H9 (cell line): ENCODE data around the gene RAP1GAP2. TPM values are rescaled to one million over a fixed set of nuclear protein-coding genes. Genes with fewer than 3 reads are reported as not detected.

Source experiments
- DNase-seq: peaks from one replicate; pipeline ENCODE4 v3.0.0-alpha.2; 2017
- H2AFZ ChIP-seq: one replicate; pipeline ENCODE4 v1.6.1; 2013; ENCODE audit warnings: mild to moderate bottlenecking, low read length, control low read depth, moderate library complexity
- H2AK5ac ChIP-seq: 2 replicates; pipeline ENCODE4 v1.6.1; 2013; ENCODE audit warnings: low read length, control low read depth, mixed read lengths; ENCODE audit not compliant: insufficient read length
- H2BK120ac ChIP-seq: one replicate; pipeline ENCODE4 v1.6.1; 2013; ENCODE audit warnings: low read depth, mild to moderate bottlenecking, low read length, control low read depth, inconsistent platforms; ENCODE audit not compliant: poor library complexity, severe bottlenecking
- H2BK12ac ChIP-seq: 2 replicates; pipeline ENCODE4 v1.6.1; 2013; ENCODE audit warnings: low read length, control low read depth, mixed read lengths, low read depth; ENCODE audit not compliant: insufficient read length
- H2BK15ac ChIP-seq: 2 replicates; pipeline ENCODE4 v1.6.1; 2013; ENCODE audit warnings: low read depth, low read length, control low read depth
- H2BK20ac ChIP-seq: one replicate; pipeline ENCODE4 v1.6.1; 2013; ENCODE audit warnings: low read depth, mild to moderate bottlenecking, low read length, control low read depth, inconsistent platforms; ENCODE audit not compliant: poor library complexity, severe bottlenecking
- H2BK5ac ChIP-seq: 2 replicates; pipeline ENCODE4 v1.6.1; 2013; ENCODE audit warnings: low read length, control low read depth, mixed read lengths; ENCODE audit not compliant: insufficient read length
- H3K14ac ChIP-seq: 2 replicates; pipeline ENCODE4 v1.6.1; 2013; ENCODE audit warnings: low read length, control low read depth; ENCODE audit not compliant: insufficient read depth
- H3K18ac ChIP-seq: 2 replicates; pipeline ENCODE4 v1.6.1; 2013; ENCODE audit warnings: low read depth, mild to moderate bottlenecking, mixed read lengths, low read length, control low read depth; ENCODE audit not compliant: insufficient read length
- H3K23ac ChIP-seq: 2 replicates; pipeline ENCODE4 v1.6.1; 2013; ENCODE audit warnings: low read length, control low read depth, mixed read lengths, low read depth; ENCODE audit not compliant: insufficient read length
- H3K23me2 ChIP-seq: 2 replicates; pipeline ENCODE4 v1.6.1; 2013; ENCODE audit warnings: low read depth, mild to moderate bottlenecking, mixed read lengths, low read length, control low read depth; ENCODE audit not compliant: insufficient read length, poor library complexity, severe bottlenecking
- H3K27ac ChIP-seq: 2 replicates; pipeline ENCODE4 v1.5.1; 2013; ENCODE audit warnings: low read length, control low read depth, mixed read lengths, low read depth; ENCODE audit not compliant: insufficient read length
- H3K27me3 ChIP-seq: 2 replicates; pipeline ENCODE4 v1.6.1; 2013; ENCODE audit warnings: low read length, control low read depth, inconsistent platforms; ENCODE audit not compliant: insufficient read depth
- H3K4ac ChIP-seq: 2 replicates; pipeline ENCODE4 v1.6.1; 2013; ENCODE audit warnings: low read depth, mild to moderate bottlenecking, control low read depth, inconsistent platforms, low read length, moderate library complexity
- H3K4me1 ChIP-seq: 2 replicates; pipeline ENCODE4 v1.6.1; 2013; ENCODE audit warnings: low read length, control low read depth, inconsistent platforms; ENCODE audit not compliant: insufficient read depth
- H3K4me2 ChIP-seq: 2 replicates; pipeline ENCODE4 v1.6.1; 2013; ENCODE audit warnings: low read length, control low read depth, mixed read lengths; ENCODE audit not compliant: insufficient read length, insufficient read depth
- H3K56ac ChIP-seq: 2 replicates; pipeline ENCODE4 v1.6.1; 2013; ENCODE audit warnings: low read depth, mild to moderate bottlenecking, mixed read lengths, low read length, control low read depth; ENCODE audit not compliant: insufficient read length
- H3K79me1 ChIP-seq: 2 replicates; pipeline ENCODE4 v1.6.1; 2013; ENCODE audit warnings: low read depth, mild to moderate bottlenecking, moderate library complexity, low read length, control low read depth, inconsistent platforms; ENCODE audit not compliant: insufficient read depth, poor library complexity, severe bottlenecking
- H3K79me2 ChIP-seq: 2 replicates; pipeline ENCODE4 v1.6.1; 2013; ENCODE audit warnings: low read length, control low read depth, inconsistent platforms; ENCODE audit not compliant: insufficient read depth
- H3K9ac ChIP-seq: 2 replicates; pipeline ENCODE4 v1.6.1; 2013; ENCODE audit warnings: low read length, control low read depth, mixed read lengths; ENCODE audit not compliant: insufficient read length; ENCODE audit errors: extremely low read depth
- H3K9me3 ChIP-seq: one replicate; pipeline ENCODE4 v1.6.1; 2013; ENCODE audit warnings: low read depth, low read length, inconsistent platforms; ENCODE audit not compliant: control insufficient read depth
- H3T11ph ChIP-seq: one replicate; pipeline ENCODE4 v1.6.1; 2013; ENCODE audit warnings: mild to moderate bottlenecking, low read length, control low read depth, inconsistent platforms
- H4K20me1 ChIP-seq: one replicate; pipeline ENCODE4 v1.6.1; 2013; ENCODE audit not compliant: control insufficient read depth, insufficient read length, insufficient read depth
- H4K5ac ChIP-seq: 2 replicates; pipeline ENCODE4 v1.6.1; 2013; ENCODE audit warnings: low read depth, mild to moderate bottlenecking, mixed read lengths, low read length, control low read depth; ENCODE audit not compliant: insufficient read length
- H4K8ac ChIP-seq: replicated peaks from 2 replicates; pipeline ENCODE4 v1.6.1; 2013; ENCODE audit warnings: low read length, control low read depth, mixed read lengths, low read depth; ENCODE audit not compliant: insufficient read length
- H4K91ac ChIP-seq: 2 replicates; pipeline ENCODE4 v1.6.1; 2013; ENCODE audit warnings: low read depth, mild to moderate bottlenecking, moderate library complexity, mixed read lengths, low read length, control low read depth; ENCODE audit not compliant: insufficient read length
- H3K27ac Mint-ChIP-seq, 3 experiments: 2 replicates in 2 of 3; 3 replicates in 1 of 3; pipeline ENCODE4 v1.8.0; 2020 to 2021; ENCODE audit warnings: mixed read lengths in 3 of 3, mild to moderate bottlenecking in 1 of 3, moderate library complexity in 1 of 3
- H3K27me3 Mint-ChIP-seq: 2 replicates; pipeline ENCODE4 v1.8.0; 2021; ENCODE audit warnings: low read depth, mild to moderate bottlenecking, moderate library complexity, mixed read lengths
- H3K36me3 Mint-ChIP-seq, 3 experiments: 2 replicates in 2 of 3; 3 replicates in 1 of 3; pipeline ENCODE4 v1.8.0; 2020 to 2021; ENCODE audit warnings: low read depth in 3 of 3, mixed read lengths in 3 of 3; ENCODE audit not compliant: insufficient read depth in 1 of 3
- H3K4me1 Mint-ChIP-seq, 2 experiments: 2 replicates each; pipeline ENCODE4 v1.8.0; 2020; ENCODE audit warnings: mixed read lengths in 2 of 2
- H3K4me3 Mint-ChIP-seq, 2 experiments: 2 replicates in 1 of 2; 3 replicates in 1 of 2; pipeline ENCODE4 v1.8.0; 2020 to 2021; ENCODE audit warnings: mild to moderate bottlenecking in 2 of 2, mixed read lengths in 2 of 2, moderate library complexity in 1 of 2
- H3K9me3 Mint-ChIP-seq, 2 experiments: 2 replicates in 1 of 2; 3 replicates in 1 of 2; pipeline ENCODE4 v1.8.0; 2020; ENCODE audit warnings: mild to moderate bottlenecking in 2 of 2, mixed read lengths in 2 of 2, moderate library complexity in 1 of 2
- WGBS: extraction: QIAGEN DNeasy Blood & Tissue Kit; methylation state at CpG from one replicate; pipeline ENCODE4 v1.1.7; 2013; ENCODE audit warnings: missing lambda C conversion rate, low lambda C conversion rate, mixed read lengths; ENCODE audit not compliant: insufficient read length; ENCODE audit errors: extremely low coverage; 5-methylcytosine and 5-hydroxymethylcytosine counted together
- total RNA-seq: library from RNA; stranded (reverse); gene quantifications from 2 replicates; pipeline ENCODE4 v1.2.1, GENCODE V29; 2021
- TF ChIP-seq, protein P1 (sequence below): fragments of 200-600 bp; sonication (generic); conservative IDR thresholded peaks from 3 replicates; pipeline ENCODE4 v1.8.0; 2021; ENCODE audit warnings: antibody characterized with exemption, mild to moderate bottlenecking

The RAP1GAP2 gene
- total RNA-seq, 1 experiment from 2014 or later, result 33.8 TPM

DNA sequence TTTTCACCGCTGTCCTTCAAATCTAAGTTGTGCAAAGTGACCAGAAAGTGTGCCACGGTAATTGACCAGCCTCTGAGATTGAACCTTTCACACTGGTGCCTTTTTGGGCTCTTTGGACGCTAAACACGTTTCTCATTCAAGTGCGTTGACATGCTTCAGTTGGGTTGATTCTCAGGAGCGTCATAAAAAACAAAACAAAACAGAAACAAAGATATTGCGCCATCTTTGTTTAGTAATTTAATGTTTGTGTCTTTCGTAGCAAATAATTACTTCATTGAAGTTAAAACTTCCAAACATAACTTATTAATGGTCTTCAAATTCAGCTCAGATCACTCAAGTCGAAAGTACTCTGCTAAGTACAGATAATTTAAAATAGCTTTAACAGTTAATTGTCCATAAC is 187.0 kb downstream of the RAP1GAP2 start:
- no peak overlapping the region for H3K18ac ChIP-seq
- no peak overlapping the region for H4K8ac ChIP-seq
- no peak overlapping the region for H2BK15ac ChIP-seq
- H3K27ac Mint-ChIP-seq, result no peak overlapping the region
- no peak overlapping the region for H3K9ac ChIP-seq
- H2BK20ac ChIP-seq, result no peak overlapping the region
- no peaks in the 10 kb centered on the region for H4K20me1 ChIP-seq
- no peak overlapping the region for H2AFZ ChIP-seq
- no peak overlapping the region for H3K27ac ChIP-seq
- no peaks in the 10 kb centered on the region for H3K9me3 ChIP-seq
- H3K36me3 Mint-ChIP-seq, result peaks cover 8 to 64% (median 42%) of the 10 kb centered on the region in 3 experiments; a peak in 6 of 7 replicates
- H2AK5ac ChIP-seq, result no peak overlapping the region
- H3K23ac ChIP-seq, result no peak overlapping the region
- H3K23me2 ChIP-seq, result no peaks in the 10 kb centered on the region
- H3K27me3 Mint-ChIP-seq, result no peaks in the 10 kb centered on the region; the same call in 1 of the 2 replicates
- no peak overlapping the region for H2BK120ac ChIP-seq
- TF ChIP-seq, protein P1, sequence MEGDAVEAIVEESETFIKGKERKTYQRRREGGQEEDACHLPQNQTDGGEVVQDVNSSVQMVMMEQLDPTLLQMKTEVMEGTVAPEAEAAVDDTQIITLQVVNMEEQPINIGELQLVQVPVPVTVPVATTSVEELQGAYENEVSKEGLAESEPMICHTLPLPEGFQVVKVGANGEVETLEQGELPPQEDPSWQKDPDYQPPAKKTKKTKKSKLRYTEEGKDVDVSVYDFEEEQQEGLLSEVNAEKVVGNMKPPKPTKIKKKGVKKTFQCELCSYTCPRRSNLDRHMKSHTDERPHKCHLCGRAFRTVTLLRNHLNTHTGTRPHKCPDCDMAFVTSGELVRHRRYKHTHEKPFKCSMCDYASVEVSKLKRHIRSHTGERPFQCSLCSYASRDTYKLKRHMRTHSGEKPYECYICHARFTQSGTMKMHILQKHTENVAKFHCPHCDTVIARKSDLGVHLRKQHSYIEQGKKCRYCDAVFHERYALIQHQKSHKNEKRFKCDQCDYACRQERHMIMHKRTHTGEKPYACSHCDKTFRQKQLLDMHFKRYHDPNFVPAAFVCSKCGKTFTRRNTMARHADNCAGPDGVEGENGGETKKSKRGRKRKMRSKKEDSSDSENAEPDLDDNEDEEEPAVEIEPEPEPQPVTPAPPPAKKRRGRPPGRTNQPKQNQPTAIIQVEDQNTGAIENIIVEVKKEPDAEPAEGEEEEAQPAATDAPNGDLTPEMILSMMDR, result no peak
- WGBS, result no CpG with 5 or more reads among the region's 9 CpGs
- H3K79me2 ChIP-seq, result no peaks in the 10 kb centered on the region
- no peaks in the 10 kb centered on the region for H3K4me1 Mint-ChIP-seq
- H3K4ac ChIP-seq, result no peak overlapping the region
- no peak overlapping the region for H2BK5ac ChIP-seq
- H3K4me3 Mint-ChIP-seq, result no peak overlapping the region
- no peaks in the 10 kb centered on the region for H3K79me1 ChIP-seq
- no peak overlapping the region for H3K56ac ChIP-seq
- DNase-seq, result no peak
- no peak overlapping the region for H3K4me2 ChIP-seq
- no peaks in the 10 kb centered on the region for H3K9me3 Mint-ChIP-seq
- no peak overlapping the region for H3K14ac ChIP-seq
- no peak overlapping the region for H3T11ph ChIP-seq
- no peaks in the 10 kb centered on the region for H3K4me1 ChIP-seq
- no peak overlapping the region for H4K5ac ChIP-seq
- no peak overlapping the region for H2BK12ac ChIP-seq
- H4K91ac ChIP-seq, result no peak overlapping the region
- no peaks in the 10 kb centered on the region for H3K27me3 ChIP-seq
